Stomach (tissue), 9 donors: ENCODE data around the gene KIF13A. TPM values are rescaled to one million over a fixed set of nuclear protein-coding genes. Genes with fewer than 3 reads are reported as not detected.

Experiments used
- DNase-seq, 2 donors: peaks; one replicate each; pipeline versions ENCODE4 v3.0.0 to v3.0.0-alpha.2; 2013 to 2019
- H3K27ac ChIP-seq, 5 donors: fragments of 200-600 bp in 4 of 5; sonication (generic) in 4 of 5; one replicate each; pipeline ENCODE4 v1.5.1; 2013 to 2019; ENCODE audit warnings: mild to moderate bottlenecking in 1 of 5, moderate library complexity in 1 of 5
- H3K27me3 ChIP-seq, 3 donors: fragments of 200-600 bp; sonication (generic); one replicate each; pipeline ENCODE4 v1.5.1; 2017 to 2019; ENCODE audit warnings: mixed run types in 1 of 3
- H3K36me3 ChIP-seq, 4 donors: fragments of 200-600 bp; sonication (generic); 1 replicate in 3 of 4; 2 replicates in 1 of 4; pipeline ENCODE4 v1.5.1; 2016 to 2019
- H3K4me1 ChIP-seq, 4 donors: fragments of 200-600 bp; sonication (generic); one replicate each; pipeline ENCODE4 v1.5.1; 2016 to 2019
- H3K4me3 ChIP-seq, 4 donors: fragments of 200-600 bp; sonication (generic) in 3 of 4; one replicate each; pipeline ENCODE4 v1.5.1; 2016 to 2019; ENCODE audit warnings: mild to moderate bottlenecking in 1 of 4
- H3K9me3 ChIP-seq, 4 donors: fragments of 200-600 bp; sonication (generic); one replicate each; pipeline ENCODE4 v1.5.1; 2016 to 2019
- EP300 ChIP-seq: sonication (generic); formaldehyde crosslinking; IDR thresholded peaks from one replicate; pipeline ENCODE4 v1.6.1; 2017; ENCODE audit warnings: antibody characterized with exemption
- POLR2A ChIP-seq, 4 donors: fragments of 450-650 bp; IDR thresholded peaks; one replicate each; pipeline ENCODE4 v1.6.1; 2016; ENCODE audit warnings: antibody characterized with exemption in 4 of 4, control low read depth in 2 of 4, mild to moderate bottlenecking in 1 of 4, moderate library complexity in 1 of 4
- POLR2AphosphoS5 ChIP-seq, 3 donors: sonication (generic); formaldehyde crosslinking; IDR thresholded peaks; one replicate each; pipeline ENCODE4 v1.6.1; 2016; ENCODE audit warnings: antibody characterized with exemption in 3 of 3
- WGBS, 5 donors: extraction: QIAGEN DNeasy Blood & Tissue Kit in 3 of 5; methylation state at CpG; one replicate each; pipeline versions ENCODE4 v1.1.5 to v1.1.7; 2013 to 2018; 5-methylcytosine and 5-hydroxymethylcytosine counted together
- intact Hi-C: fragments of 100-400 bp; cut with DNase I; formaldehyde crosslinking; loops from one replicate; pipeline ENCODE4 v1.15.1; 2023; ENCODE audit warnings: low total_unique reads
- polyA plus RNA-seq, 3 donors: library from polyadenylated mRNA; stranded (reverse); fragments of 200-250 nt; gene quantifications; one replicate each; pipeline ENCODE4 v1.2.3, GENCODE V29; 2013
- total RNA-seq, 5 donors: library from RNA; depleted of rRNA; stranded (reverse); fragments of >200 nt; gene quantifications; one replicate each; pipeline versions ENCODE4 v1.1.0 to v1.2.3, GENCODE V29; 2014 to 2016
- TF ChIP-seq, protein P1 (sequence below), 7 experiments: fragments of 450-650 bp in 4 of 7; fragments of 200-600 bp in 3 of 7; sonication (generic) in 3 of 7; IDR thresholded peaks; one replicate each; pipeline ENCODE4 v1.5.1; 2016 to 2019; ENCODE audit warnings: antibody characterized with exemption in 7 of 7, control low read depth in 2 of 7, mild to moderate bottlenecking in 1 of 7
- donor health status: healthy with polysubstance abuse.
- donor health status: Bipolar disorder and iron deficiency.
- donor health status: healthy.

KIF13A gene
- total and polyA plus RNA-seq, 8 donors = 9.2 to 60.6 (median 23.6) TPM

DNA sequence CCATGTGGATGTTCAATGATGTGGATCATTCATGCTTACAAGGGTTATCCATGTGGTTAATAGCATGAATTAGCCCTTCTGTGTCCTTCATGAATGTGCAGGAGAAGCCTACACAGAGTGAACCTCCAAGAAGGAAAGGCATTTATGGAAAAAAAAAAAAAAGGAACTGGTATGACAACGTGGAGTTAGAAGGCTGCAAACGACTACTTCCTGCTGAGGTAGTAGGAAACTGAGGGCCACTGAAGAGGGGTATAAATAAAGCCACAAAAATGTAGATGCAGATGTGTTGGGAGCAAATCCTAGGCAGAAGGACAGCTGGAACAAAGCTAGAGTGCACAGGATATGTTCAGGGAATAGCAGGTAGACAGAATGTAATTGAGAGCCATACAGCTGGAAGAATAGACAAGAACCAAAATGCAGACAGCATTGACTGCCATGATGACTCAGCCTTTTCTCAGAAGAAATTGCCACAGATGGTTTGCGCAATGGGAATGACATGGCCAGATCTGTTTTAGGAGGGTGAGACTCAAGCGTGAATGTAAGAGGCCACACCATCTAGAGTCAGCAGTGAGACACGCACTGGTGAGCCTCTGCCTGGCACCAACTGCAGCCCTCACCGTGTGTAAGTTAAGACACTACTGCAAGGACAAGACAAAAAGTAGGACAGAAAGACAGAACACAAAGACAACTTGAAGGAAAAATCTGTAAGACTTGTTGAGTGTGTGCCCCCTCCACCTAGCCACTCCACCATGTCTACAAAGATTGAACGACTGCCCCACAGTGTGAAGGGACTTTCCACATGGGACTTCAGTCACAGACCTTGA is 79.8 kb downstream of the KIF13A start:
- WGBS, 5 donors = 51 to 65% (median 54%) methylated on average over 7 of the region's 7 CpGs
- Histone ChIP-seq H3K27ac (peak overlapping the region in 4 of 5 donors; percentile 15 to 78 (median 54)), H3K9me3 (no peaks in the 10 kb centered on the region), H3K36me3 (no peaks in the 10 kb centered on the region), H3K27me3 (no peaks in the 10 kb centered on the region), H3K4me1 (peaks cover 0 to 52% (median 12%) of the 10 kb centered on the region in 4 donors), H3K4me3 (no peak overlapping the region)
- intact Hi-C loops = no loop called here
- TF ChIP-seq POLR2AphosphoS5 (IDR thresholded peaks at IDR 0.05) = peak in 2 of 3 donors; percentile 64 to 89
- TF ChIP-seq EP300 = peak; percentile 11
- TF ChIP-seq, protein P1, sequence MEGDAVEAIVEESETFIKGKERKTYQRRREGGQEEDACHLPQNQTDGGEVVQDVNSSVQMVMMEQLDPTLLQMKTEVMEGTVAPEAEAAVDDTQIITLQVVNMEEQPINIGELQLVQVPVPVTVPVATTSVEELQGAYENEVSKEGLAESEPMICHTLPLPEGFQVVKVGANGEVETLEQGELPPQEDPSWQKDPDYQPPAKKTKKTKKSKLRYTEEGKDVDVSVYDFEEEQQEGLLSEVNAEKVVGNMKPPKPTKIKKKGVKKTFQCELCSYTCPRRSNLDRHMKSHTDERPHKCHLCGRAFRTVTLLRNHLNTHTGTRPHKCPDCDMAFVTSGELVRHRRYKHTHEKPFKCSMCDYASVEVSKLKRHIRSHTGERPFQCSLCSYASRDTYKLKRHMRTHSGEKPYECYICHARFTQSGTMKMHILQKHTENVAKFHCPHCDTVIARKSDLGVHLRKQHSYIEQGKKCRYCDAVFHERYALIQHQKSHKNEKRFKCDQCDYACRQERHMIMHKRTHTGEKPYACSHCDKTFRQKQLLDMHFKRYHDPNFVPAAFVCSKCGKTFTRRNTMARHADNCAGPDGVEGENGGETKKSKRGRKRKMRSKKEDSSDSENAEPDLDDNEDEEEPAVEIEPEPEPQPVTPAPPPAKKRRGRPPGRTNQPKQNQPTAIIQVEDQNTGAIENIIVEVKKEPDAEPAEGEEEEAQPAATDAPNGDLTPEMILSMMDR (IDR thresholded peaks at IDR 0.05) = no peak
- no peak for TF ChIP-seq POLR2A (IDR thresholded peaks at IDR 0.05)
- peak; percentile 56 to 63 for DNase-seq

DNA sequence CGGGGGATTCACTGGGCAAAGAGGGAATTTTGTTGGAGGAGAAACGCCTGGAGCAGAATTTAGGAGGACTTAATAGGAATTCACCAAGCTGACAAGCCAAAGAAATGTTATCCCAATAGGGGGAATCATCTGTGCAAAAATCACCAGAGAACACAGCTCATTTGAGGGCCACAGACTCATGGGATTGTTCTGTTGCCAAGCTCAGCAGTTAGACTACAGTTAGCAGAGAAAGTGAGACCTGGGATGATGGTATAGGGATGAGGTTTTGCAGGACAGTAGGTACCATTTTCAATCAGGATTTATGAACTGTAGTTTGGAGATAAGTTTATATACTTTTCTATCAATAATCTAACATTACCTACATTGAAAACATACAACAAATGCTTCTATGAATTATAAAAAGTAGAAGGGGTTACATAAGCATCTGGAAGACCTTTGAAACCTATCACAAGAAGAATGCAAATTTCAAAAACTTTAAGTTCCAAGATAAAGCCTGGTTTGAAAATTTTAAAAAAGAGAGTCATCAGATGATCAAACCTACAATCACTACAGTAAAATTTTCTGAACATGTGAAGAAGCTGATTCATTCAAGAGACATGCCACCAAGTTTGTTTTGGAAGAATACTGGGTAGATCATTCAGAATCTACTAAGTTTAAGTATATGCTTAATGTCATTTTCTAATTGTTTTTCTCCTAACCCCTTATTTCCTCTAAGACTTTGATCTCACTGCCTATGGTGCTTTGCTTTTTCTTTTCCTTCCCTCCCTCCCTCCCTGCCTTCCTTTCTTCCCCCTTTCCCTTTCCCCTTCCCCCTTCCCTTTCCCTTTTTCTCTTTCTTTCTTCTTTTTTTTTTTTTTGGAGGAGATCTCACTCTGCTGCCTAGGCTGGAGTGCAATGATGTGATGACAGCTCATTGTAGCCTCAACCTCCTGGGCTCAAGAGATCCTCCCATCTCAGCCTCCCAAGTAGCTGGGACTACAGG is 81.5 kb downstream of the KIF13A start:
- H3K9me3 ChIP-seq = no peaks in the 10 kb centered on the region
- intact Hi-C loops = no loop called here
- no peaks in the 10 kb centered on the region for H3K36me3 ChIP-seq
- H3K27me3 ChIP-seq = no peaks in the 10 kb centered on the region
- no peak for DNase-seq
- WGBS, 5 donors = 89 to 93% (median 91%) methylated on average over 2 of the region's 2 CpGs
- H3K4me1 ChIP-seq = peaks cover 0 to 48% (median 12%) of the 10 kb centered on the region in 4 donors
- no peak overlapping the region for H3K4me3 ChIP-seq
- H3K27ac ChIP-seq = peak overlapping the region in 2 of 5 donors; percentile 61 to 78
- TF ChIP-seq POLR2AphosphoS5 (IDR thresholded peaks at IDR 0.05) (no peak), EP300 (no peak), POLR2A (IDR thresholded peaks at IDR 0.05) (no peak)
- TF ChIP-seq, protein P1 (IDR thresholded peaks at IDR 0.05) = no peak

DNA sequence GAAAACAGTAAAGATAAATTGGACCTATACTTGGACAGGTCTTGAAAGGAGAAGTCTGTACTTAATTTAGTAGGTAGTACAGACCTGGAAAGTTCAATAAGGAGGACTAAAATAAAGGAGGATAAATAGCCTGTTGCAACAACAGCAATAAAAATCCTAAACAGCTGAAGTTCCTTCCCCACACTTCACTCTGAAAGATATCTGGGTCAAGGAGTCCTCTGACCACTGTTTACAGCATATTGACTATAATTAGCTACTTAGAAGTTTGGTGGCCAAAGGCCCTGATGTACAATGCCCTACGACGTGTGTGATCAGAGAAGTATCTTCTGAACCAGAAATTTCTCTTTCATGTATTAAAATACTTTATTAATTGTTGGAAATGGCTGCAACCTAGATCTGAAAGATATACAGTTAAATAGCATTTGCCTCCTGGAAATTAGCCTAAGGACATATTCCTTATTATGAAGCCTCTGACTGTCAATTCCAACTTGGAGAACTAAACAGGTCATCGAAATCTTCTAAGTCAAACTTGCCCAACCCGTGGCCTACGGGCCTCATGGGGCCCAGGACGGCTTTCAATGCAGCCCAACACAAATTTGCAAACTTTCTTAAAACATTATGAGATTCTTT is 82.8 kb downstream of the KIF13A start:
- H3K27me3 ChIP-seq = no peaks in the 10 kb centered on the region
- no peak for TF ChIP-seq POLR2AphosphoS5 (IDR thresholded peaks at IDR 0.05)
- TF ChIP-seq EP300 = no peak
- TF ChIP-seq POLR2A (IDR thresholded peaks at IDR 0.05) = no peak
- TF ChIP-seq, protein P1 (IDR thresholded peaks at IDR 0.05) = no peak
- intact Hi-C loops = no loop called here
- no peak for DNase-seq
- WGBS, 5 donors = 81 to 91% (median 89%) methylated on average over 6 of the region's 6 CpGs
- H3K9me3 ChIP-seq = no peaks in the 10 kb centered on the region
- no peaks in the 10 kb centered on the region for H3K36me3 ChIP-seq
- H3K4me3 ChIP-seq = no peak overlapping the region
- H3K4me1 ChIP-seq = peaks cover 0 to 43% (median 12%) of the 10 kb centered on the region in 4 donors
- H3K27ac ChIP-seq = no peak overlapping the region

DNA sequence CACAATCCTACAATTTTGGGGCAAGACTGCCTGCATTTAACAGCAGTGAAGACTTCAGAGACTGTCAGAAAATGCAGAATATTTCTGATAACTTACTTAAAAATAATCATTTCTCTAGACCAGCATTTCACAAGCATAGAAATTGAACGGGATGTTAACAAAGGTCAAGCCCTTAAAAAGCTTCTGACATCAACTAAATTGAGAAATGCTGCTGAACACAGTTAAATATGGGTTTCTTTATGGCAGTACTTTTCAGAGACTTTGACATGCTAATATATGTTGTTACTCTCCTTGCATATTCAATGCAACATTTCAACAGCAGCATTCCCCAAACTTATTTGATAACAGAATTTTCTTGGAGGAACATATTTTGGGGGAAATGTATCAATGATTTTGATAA is 84.5 kb downstream of the KIF13A start:
- Histone ChIP-seq H3K27ac (no peak overlapping the region), H3K27me3 (no peaks in the 10 kb centered on the region), H3K4me1 (peaks cover 0 to 36% (median 9%) of the 10 kb centered on the region in 4 donors), H3K36me3 (no peaks in the 10 kb centered on the region), H3K4me3 (no peak overlapping the region), H3K9me3 (no peaks in the 10 kb centered on the region)
- intact Hi-C loops = no loop called here
- DNase-seq = no peak
- 47 to 59% (median 55%) methylated on average over 1 of the region's 1 CpG for WGBS, 5 donors
- TF ChIP-seq, protein P1 (IDR thresholded peaks at IDR 0.05) = no peak
- no peak for TF ChIP-seq POLR2AphosphoS5 (IDR thresholded peaks at IDR 0.05)
- TF ChIP-seq POLR2A (IDR thresholded peaks at IDR 0.05) = no peak
- TF ChIP-seq EP300 = no peak
